HG03378 (cell line): Measurements from ENCODE around the gene UNC5C.

Source experiments
- ATAC-seq: cut with Tn5 transposase; IDR thresholded peaks from one replicate; pipeline ENCODE4 v1.9.1; 2021; ENCODE audit warnings: mild to moderate bottlenecking, moderate library complexity; ENCODE audit not compliant: unreplicated experiment

UNC5C gene

GRCh38 chr4:95470622-95471021 is 78.2 kb downstream of the UNC5C start:
- no peak for ATAC-seq

GRCh38 chr4:95469617-95470016 is 79.2 kb downstream of the UNC5C start:
- no peak for ATAC-seq

GRCh38 chr4:95466791-95467190 is 82.0 kb downstream of the UNC5C start:
- ATAC-seq = no peak

GRCh38 chr4:95465010-95465409 is 83.8 kb downstream of the UNC5C start:
- no peak for ATAC-seq

- no peak for ATAC-seq
Observed at GRCh38 chr4:95462921-95463320, 85.9 kb downstream of the UNC5C start.

- no peak for ATAC-seq
Observed at GRCh38 chr4:95457353-95457752, 91.4 kb downstream of the UNC5C start.

GRCh38 chr4:95450294-95450693 is 98.5 kb downstream of the UNC5C start:
- ATAC-seq = no peak

- ATAC-seq = no peak
Observed at GRCh38 chr4:95446173-95446572, 102.6 kb downstream of the UNC5C start.

- ATAC-seq = no peak
Observed at GRCh38 chr4:95445251-95445650, 103.5 kb downstream of the UNC5C start.

GRCh38 chr4:95444812-95445211 is 104.0 kb downstream of the UNC5C start:
- no peak for ATAC-seq

GRCh38 chr4:95439896-95440295 is 108.9 kb downstream of the UNC5C start:
- no peak for ATAC-seq

GRCh38 chr4:95439071-95439470 is 109.7 kb downstream of the UNC5C start:
- ATAC-seq = no peak

GRCh38 chr4:95432466-95432865 is 116.3 kb downstream of the UNC5C start:
- ATAC-seq = no peak

GRCh38 chr4:95431678-95432077 is 117.1 kb downstream of the UNC5C start:
- no peak for ATAC-seq

GRCh38 chr4:95429416-95429815 is 119.4 kb downstream of the UNC5C start:
- no peak for ATAC-seq

GRCh38 chr4:95428291-95429070 is 120.3 kb downstream of the UNC5C start:
- ATAC-seq = no peak

GRCh38 chr4:95426455-95426854 is 122.3 kb downstream of the UNC5C start:
- no peak for ATAC-seq

- ATAC-seq = no peak
Observed at GRCh38 chr4:95422436-95422835, 126.3 kb downstream of the UNC5C start.

- no peak for ATAC-seq
Observed at GRCh38 chr4:95421869-95422268, 126.9 kb downstream of the UNC5C start.

- no peak for ATAC-seq
Observed at GRCh38 chr4:95417531-95417930, 131.2 kb downstream of the UNC5C start.

- ATAC-seq = no peak
Observed at GRCh38 chr4:95415346-95415771, 133.4 kb downstream of the UNC5C start.

- no peak for ATAC-seq
Observed at GRCh38 chr4:95411371-95412088, 137.2 kb downstream of the UNC5C start.
